A673 (cell line): ENCODE results near the gene CNRIP1. TPM values are rescaled to one million over a fixed set of nuclear protein-coding genes. Genes with fewer than 3 reads are reported as not detected.

Source experiments
- BruUV-seq: library from RNA; stranded (reverse); fragments of 400-500 nt; replicated peaks from 2 replicates; lab custom pipeline; 2021; lab: Mats Ljungman, UMichigan
- CTCF ChIA-PET: fragments of 300-600 bp; sonication (Branson Sonifier 250); formaldehyde crosslinking; loops from one replicate; lab custom pipeline; 2022; ENCODE audit warnings: antibody characterized with exemption; lab: Charles Lee
- POLR2A ChIA-PET: fragments of 300-600 bp; sonication (Branson Sonifier 250); formaldehyde crosslinking; loops from one replicate; lab custom pipeline; 2022; ENCODE audit warnings: antibody characterized with exemption; ENCODE audit not compliant: low non-redundant PET; lab: Charles Lee
- DNase-seq: peaks from one replicate; pipeline ENCODE4 v3.0.0-alpha.2; 2015; ENCODE audit warnings: low spot score
- H3K27ac ChIP-seq: fragments of 200-600 bp; sonication (generic); 2 replicates; pipeline ENCODE4 v1.5.1; 2016; ENCODE audit warnings: mixed run types, low read depth, mild to moderate bottlenecking, mixed read lengths, antibody characterized with exemption, low read length; ENCODE audit not compliant: poor library complexity, severe bottlenecking
- H3K27me3 ChIP-seq: fragments of 200-600 bp; sonication (generic); replicated peaks from 2 replicates; pipeline ENCODE4 v1.6.1; 2017; ENCODE audit warnings: mixed run types, low read depth, mild to moderate bottlenecking, mixed read lengths, antibody characterized with exemption, low read length; ENCODE audit not compliant: insufficient read depth, poor library complexity
- H3K36me3 ChIP-seq: fragments of 200-600 bp; sonication (generic); 2 replicates; pipeline ENCODE4 v1.6.1; 2016; ENCODE audit warnings: mixed run types, mild to moderate bottlenecking, mixed read lengths, antibody characterized with exemption, low read length; ENCODE audit not compliant: insufficient read depth, poor library complexity, severe bottlenecking
- H3K4me1 ChIP-seq: fragments of 200-600 bp; sonication (generic); 2 replicates; pipeline ENCODE4 v1.6.1; 2017; ENCODE audit warnings: mixed run types, mild to moderate bottlenecking, mixed read lengths, antibody characterized with exemption, low read length; ENCODE audit not compliant: insufficient read depth, poor library complexity, severe bottlenecking
- H3K4me3 ChIP-seq: fragments of 200-600 bp; sonication (generic); 2 replicates; pipeline ENCODE4 v1.5.1; 2016; ENCODE audit warnings: low read depth, mixed run types, mild to moderate bottlenecking, mixed read lengths, low read length; ENCODE audit not compliant: poor library complexity, severe bottlenecking
- H3K9me3 ChIP-seq: fragments of 200-600 bp; sonication (generic); 2 replicates; pipeline ENCODE4 v1.6.1; 2016; ENCODE audit warnings: mixed run types, low read depth, mild to moderate bottlenecking, mixed read lengths, antibody characterized with exemption, low read length; ENCODE audit not compliant: poor library complexity, severe bottlenecking
- EZH2 ChIP-seq: fragments of 200-600 bp; sonication (generic); IDR thresholded peaks from 2 replicates; pipeline ENCODE4 v1.6.1; 2017; ENCODE audit warnings: borderline replicate concordance, low read depth, mild to moderate bottlenecking, mixed read lengths, antibody characterized with exemption, low read length; ENCODE audit not compliant: poor library complexity, severe bottlenecking
- intact Hi-C: fragments of 100-400 bp; cut with micrococcal nuclease; formaldehyde crosslinking; loops from one replicate; pipeline ENCODE4 v1.10.0; 2022; ENCODE audit not compliant: unreplicated experiment
- total RNA-seq: library from RNA; stranded (reverse); gene quantifications from 2 replicates; pipeline ENCODE4 v1.2.3, GENCODE V29; 2021
- TF ChIP-seq, protein P1 (sequence below): fragments of 300-800, 200-600 bp; sonication (generic); conservative IDR thresholded peaks from 2 replicates; pipeline ENCODE4 v1.5.1; 2017; ENCODE audit warnings: low read depth, mild to moderate bottlenecking, antibody characterized with exemption, low read length, moderate library complexity, mixed read lengths

The CNRIP1 gene
- total RNA-seq, 1 experiment from 2014 or later = 18.4 TPM

DNA sequence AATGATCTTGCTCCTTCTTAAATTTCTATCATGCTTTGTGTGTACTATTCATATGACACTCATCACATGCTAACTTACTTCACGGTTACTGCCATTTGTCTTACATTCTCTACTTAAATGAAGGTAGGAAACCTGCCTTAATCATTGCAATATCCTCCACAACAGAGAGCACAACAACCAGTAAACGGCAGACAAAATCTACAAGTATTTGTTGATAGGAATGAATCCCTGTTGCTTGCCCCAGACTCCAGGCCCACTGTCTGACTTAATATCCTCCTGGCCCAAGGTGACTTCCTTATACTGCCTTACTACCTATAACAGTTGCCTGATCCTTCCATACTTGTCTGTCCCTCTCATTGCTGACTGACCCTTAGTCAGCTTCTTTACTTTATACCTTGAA, 70.9 kb downstream of the CNRIP1 start:
- TF ChIP-seq, protein P1, sequence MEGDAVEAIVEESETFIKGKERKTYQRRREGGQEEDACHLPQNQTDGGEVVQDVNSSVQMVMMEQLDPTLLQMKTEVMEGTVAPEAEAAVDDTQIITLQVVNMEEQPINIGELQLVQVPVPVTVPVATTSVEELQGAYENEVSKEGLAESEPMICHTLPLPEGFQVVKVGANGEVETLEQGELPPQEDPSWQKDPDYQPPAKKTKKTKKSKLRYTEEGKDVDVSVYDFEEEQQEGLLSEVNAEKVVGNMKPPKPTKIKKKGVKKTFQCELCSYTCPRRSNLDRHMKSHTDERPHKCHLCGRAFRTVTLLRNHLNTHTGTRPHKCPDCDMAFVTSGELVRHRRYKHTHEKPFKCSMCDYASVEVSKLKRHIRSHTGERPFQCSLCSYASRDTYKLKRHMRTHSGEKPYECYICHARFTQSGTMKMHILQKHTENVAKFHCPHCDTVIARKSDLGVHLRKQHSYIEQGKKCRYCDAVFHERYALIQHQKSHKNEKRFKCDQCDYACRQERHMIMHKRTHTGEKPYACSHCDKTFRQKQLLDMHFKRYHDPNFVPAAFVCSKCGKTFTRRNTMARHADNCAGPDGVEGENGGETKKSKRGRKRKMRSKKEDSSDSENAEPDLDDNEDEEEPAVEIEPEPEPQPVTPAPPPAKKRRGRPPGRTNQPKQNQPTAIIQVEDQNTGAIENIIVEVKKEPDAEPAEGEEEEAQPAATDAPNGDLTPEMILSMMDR = no peak
- no peak for TF ChIP-seq EZH2
- no peak overlapping the region for H3K27ac ChIP-seq
- no peaks in the 10 kb centered on the region for H3K27me3 ChIP-seq
- POLR2A ChIA-PET = no interaction called here
- intact Hi-C loops = no loop called here
- no peak for DNase-seq
- no peak overlapping the region for H3K4me3 ChIP-seq
- no TSS peak for BruUV-seq
- H3K36me3 ChIP-seq = peaks cover 3% of the 10 kb centered on the region
- peaks cover 41% of the 10 kb centered on the region for H3K4me1 ChIP-seq
- CTCF ChIA-PET = interaction anchor here (0.6 kb wide), 1 partner anchor 37 kb away, joined by 3 read pairs; no protein-coding TSS in a partner anchor
- no peaks in the 10 kb centered on the region for H3K9me3 ChIP-seq

DNA sequence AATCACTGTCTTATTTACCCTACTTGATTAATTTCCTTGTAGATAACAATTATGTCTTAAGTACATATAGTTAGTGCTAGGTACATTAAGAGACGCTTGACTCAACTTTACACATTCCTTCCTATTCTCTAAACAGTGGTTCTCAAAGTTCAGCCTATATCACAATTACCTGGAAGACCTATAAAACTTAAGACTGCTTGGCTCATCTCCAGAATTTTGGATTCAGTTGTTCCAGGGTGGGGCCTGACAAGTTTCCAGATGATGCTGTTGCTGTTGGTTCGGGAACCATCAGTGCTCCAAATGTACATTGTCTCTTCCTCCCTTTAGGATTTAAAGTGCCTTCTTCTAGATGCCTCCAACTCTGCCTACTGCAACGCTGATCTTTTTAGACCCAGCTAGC, 71.4 kb downstream of the CNRIP1 start:
- BruUV-seq = no TSS peak
- intact Hi-C loops = no loop called here
- Histone ChIP-seq H3K27me3 (no peaks in the 10 kb centered on the region), H3K4me1 (peaks cover 43% of the 10 kb centered on the region), H3K4me3 (no peak overlapping the region), H3K9me3 (no peaks in the 10 kb centered on the region), H3K36me3 (peaks cover 3% of the 10 kb centered on the region), H3K27ac (no peak overlapping the region)
- CTCF ChIA-PET = no interaction called here
- DNase-seq = no peak
- POLR2A ChIA-PET = no interaction called here
- TF ChIP-seq, protein P1 = no peak
- no peak for TF ChIP-seq EZH2

DNA sequence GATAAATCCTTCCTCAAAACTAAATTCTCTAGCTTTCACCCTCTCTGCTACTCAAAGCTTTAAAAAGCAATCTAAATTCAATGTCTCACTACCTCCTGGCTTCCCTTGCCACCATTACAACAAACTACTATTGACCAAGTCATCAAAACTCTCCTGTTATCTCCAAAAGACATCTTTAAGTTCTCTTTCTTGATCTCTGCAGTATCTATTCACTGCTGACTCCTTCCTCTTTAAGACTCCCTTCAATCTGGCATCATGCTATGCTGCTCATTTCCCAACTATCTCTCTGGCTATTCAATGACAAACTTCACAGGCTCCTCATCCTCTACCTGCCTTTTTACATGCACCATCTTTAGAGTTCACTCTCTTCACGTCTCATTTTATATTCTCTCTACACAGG, 73.4 kb downstream of the CNRIP1 start:
- BruUV-seq = no TSS peak
- Histone ChIP-seq H3K4me3 (no peak overlapping the region), H3K4me1 (peaks cover 43% of the 10 kb centered on the region), H3K27ac (no peak overlapping the region), H3K27me3 (no peaks in the 10 kb centered on the region), H3K9me3 (no peaks in the 10 kb centered on the region), H3K36me3 (peaks cover 3% of the 10 kb centered on the region)
- DNase-seq = no peak
- intact Hi-C loops = no loop called here
- TF ChIP-seq EZH2 = no peak
- TF ChIP-seq, protein P1 = no peak
- CTCF ChIA-PET = no interaction called here
- POLR2A ChIA-PET = no interaction called here
